ENCODE results near the gene RBM20. TPM values are rescaled to one million over a fixed set of nuclear protein-coding genes. Genes with fewer than 3 reads are reported as not detected.

The RBM20 gene
- total RNA-seq, 1 experiment from 2014 or later, result 0.17 TPM

GRCh38 chr10:110771486-110771885, 127.3 kb downstream of the RBM20 start:
- Histone ChIP-seq H2BK12ac (ENCODE audit: insufficient read length, low read depth, low read length) (no peak overlapping the region), H3K56ac (ENCODE audit: insufficient read length, low read depth, low read length) (no peak overlapping the region), H3K27me3 (ENCODE audit: insufficient read depth, low read length) (no peaks in the 10 kb centered on the region), H3K14ac (ENCODE audit: insufficient read depth, low read length) (no peak overlapping the region), H4K20me1 (ENCODE audit: control insufficient read depth, insufficient read depth, insufficient read length) (no peaks in the 10 kb centered on the region), H3K27ac (ENCODE audit: insufficient read length, low read depth, low read length) (no peak overlapping the region), H2AK5ac (ENCODE audit: insufficient read length, low read length) (no peak overlapping the region), H3K4me1 (ENCODE audit: insufficient read depth, low read length) (no peaks in the 10 kb centered on the region), H2BK15ac (ENCODE audit: low read depth, low read length) (no peak overlapping the region), H3K9me3 (ENCODE audit: control insufficient read depth, low read depth, low read length) (no peaks in the 10 kb centered on the region), H3K23ac (ENCODE audit: insufficient read length, low read depth, low read length) (no peak overlapping the region), H2BK20ac (ENCODE audit: low read depth, low read length, poor library complexity, severe bottlenecking) (no peak overlapping the region), H4K5ac (ENCODE audit: insufficient read length, low read depth, low read length) (no peak overlapping the region), H4K8ac (replicated peaks; ENCODE audit: insufficient read length, low read depth, low read length) (no peak overlapping the region), H2AFZ (ENCODE audit: low read length) (no peak overlapping the region), H2BK120ac (ENCODE audit: low read depth, low read length, poor library complexity, severe bottlenecking) (no peak overlapping the region), H2BK5ac (ENCODE audit: insufficient read length, low read length) (no peak overlapping the region), H3K4ac (ENCODE audit: low read depth, low read length) (no peak overlapping the region), H3T11ph (ENCODE audit: low read length) (no peak overlapping the region), H3K79me2 (ENCODE audit: insufficient read depth, low read length) (no peaks in the 10 kb centered on the region), H3K4me2 (ENCODE audit: insufficient read depth, insufficient read length, low read length) (no peak overlapping the region), H3K9ac (ENCODE audit: extremely low read depth, insufficient read length, low read length) (no peak overlapping the region), H3K79me1 (ENCODE audit: insufficient read depth, low read depth, low read length, poor library complexity, severe bottlenecking) (no peaks in the 10 kb centered on the region), H3K18ac (ENCODE audit: insufficient read length, low read depth, low read length) (no peak overlapping the region), H3K23me2 (ENCODE audit: insufficient read length, low read depth, low read length, poor library complexity, severe bottlenecking) (no peaks in the 10 kb centered on the region), H4K91ac (ENCODE audit: insufficient read length, low read depth, low read length) (no peak overlapping the region)
- H3K27me3 Mint-ChIP-seq (ENCODE audit: low read depth), result no peaks in the 10 kb centered on the region; the same call in 1 of the 2 replicates
- DNase-seq, result no peak
- H3K36me3 Mint-ChIP-seq (ENCODE audit: insufficient read depth in 1 of 3, low read depth in 3 of 3), result peaks cover 0 to 4% (median 0%) of the 10 kb centered on the region in 3 experiments; a peak in 1 of 7 replicates
- no peak for TF ChIP-seq CTCF (conservative IDR thresholded peaks at IDR 0.05)
- peak overlapping the region in 1 of 3 experiments; percentile 0; a peak in 1 of 7 replicates for H3K27ac Mint-ChIP-seq
- no peak overlapping the region for H3K4me3 Mint-ChIP-seq
- H3K4me1 Mint-ChIP-seq, result no peaks in the 10 kb centered on the region
- no CpG with 5 or more reads among the region's 1 CpG for WGBS (ENCODE audit: extremely low coverage, insufficient read length, low lambda C conversion rate)
- H3K9me3 Mint-ChIP-seq, result peaks cover 0 to 4% of the 10 kb centered on the region in 2 experiments; a peak in 3 of 5 replicates
